ENCODE results near the gene C1QL2. TPM values are rescaled to one million over a fixed set of nuclear protein-coding genes. Genes with fewer than 3 reads are reported as not detected.

The C1QL2 gene
- total RNA-seq, 2 donors from 2014 or later: not detected

- H3K9me3 ChIP-seq: no peaks in the 10 kb centered on the region
- H3K36me3 ChIP-seq: no peaks in the 10 kb centered on the region
- H3K9ac ChIP-seq (ENCODE audit: low read depth in 2 of 2, low read length in 2 of 2): no peak overlapping the region
- TF ChIP-seq CTCF (IDR thresholded peaks at IDR 0.05): no peak
- H3K4me3 ChIP-seq: no peak overlapping the region
- no peaks in the 10 kb centered on the region for H3K27me3 ChIP-seq
- DNase-seq: no peak
- no peaks in the 10 kb centered on the region for H3K4me1 ChIP-seq
- intact Hi-C loops (cut with DNase I): loop anchor here (2.0 to 5.0 kb wide), 2 partner anchors 163 to 294 kb away; no protein-coding TSS in a partner anchor
- H3K27ac ChIP-seq: no peak overlapping the region
Observed at GRCh38 chr2:119174993-119175347, 16.4 kb upstream of the C1QL2 start.

GRCh38 chr2:119174216-119174992 lies 15.9 kb upstream of the C1QL2 start:
- H3K27me3 ChIP-seq: no peaks in the 10 kb centered on the region
- DNase-seq: peak; percentile 51
- intact Hi-C loops (cut with DNase I): loop anchor here (2.0 kb wide), 1 partner anchor 294 kb away; no protein-coding TSS in a partner anchor
- no peak overlapping the region for H3K9ac ChIP-seq (ENCODE audit: low read depth in 2 of 2, low read length in 2 of 2)
- H3K4me1 ChIP-seq: no peaks in the 10 kb centered on the region
- H3K4me3 ChIP-seq: no peak overlapping the region
- H3K36me3 ChIP-seq: no peaks in the 10 kb centered on the region
- H3K9me3 ChIP-seq: no peaks in the 10 kb centered on the region
- H3K27ac ChIP-seq: no peak overlapping the region
- TF ChIP-seq CTCF (IDR thresholded peaks at IDR 0.05): peak; percentile 69

GRCh38 chr2:119173556-119174060 lies 15.1 kb upstream of the C1QL2 start:
- H3K27ac ChIP-seq: no peak overlapping the region

GRCh38 chr2:119170504-119170903 lies 12.0 kb upstream of the C1QL2 start:
- Histone ChIP-seq H3K4me1 (no peaks in the 10 kb centered on the region), H3K9ac (ENCODE audit: low read depth in 2 of 2, low read length in 2 of 2) (no peak overlapping the region), H3K27me3 (no peaks in the 10 kb centered on the region), H3K9me3 (no peaks in the 10 kb centered on the region), H3K27ac (no peak overlapping the region), H3K4me3 (no peak overlapping the region), H3K36me3 (no peaks in the 10 kb centered on the region)
- no peak for DNase-seq
- intact Hi-C loops (cut with DNase I): no loop called here
- TF ChIP-seq CTCF (IDR thresholded peaks at IDR 0.05): no peak

More at GRCh38 chr2:119173556-119174060, 15.1 kb upstream of the C1QL2 start:
- DNase-seq: no peak
- Histone ChIP-seq H3K36me3 (no peaks in the 10 kb centered on the region), H3K9me3 (no peaks in the 10 kb centered on the region), H3K4me1 (no peaks in the 10 kb centered on the region), H3K9ac (ENCODE audit: low read depth in 2 of 2, low read length in 2 of 2) (no peak overlapping the region), H3K27me3 (no peaks in the 10 kb centered on the region), H3K4me3 (no peak overlapping the region)
- TF ChIP-seq CTCF (IDR thresholded peaks at IDR 0.05): no peak
- intact Hi-C loops (cut with DNase I): loop anchor here (2.0 kb wide), 1 partner anchor 293 kb away; no protein-coding TSS in a partner anchor

GRCh38 chr2:119169717-119170116 lies 11.2 kb upstream of the C1QL2 start:
- TF ChIP-seq CTCF (IDR thresholded peaks at IDR 0.05): no peak
- H3K9me3 ChIP-seq: no peaks in the 10 kb centered on the region
- no peak overlapping the region for H3K27ac ChIP-seq
- H3K4me3 ChIP-seq: no peak overlapping the region
- DNase-seq: no peak
- no peak overlapping the region for H3K9ac ChIP-seq (ENCODE audit: low read depth in 2 of 2, low read length in 2 of 2)
- no peaks in the 10 kb centered on the region for H3K4me1 ChIP-seq
- H3K36me3 ChIP-seq: no peaks in the 10 kb centered on the region
- intact Hi-C loops (cut with DNase I): no loop called here
- no peaks in the 10 kb centered on the region for H3K27me3 ChIP-seq
